C4-2B (cell line): ENCODE data around the gene PALLD.

Experiments used
- H3K27ac ChIP-seq: fragments of 450-650 bp; 2 replicates; pipeline ENCODE4 v1.5.1; 2017
- ZFX ChIP-seq: fragments of 450-650 bp; IDR thresholded peaks from 2 replicates; pipeline ENCODE4 v1.6.1; 2017
- TF ChIP-seq, protein P1 (sequence below): fragments of 450-650 bp; conservative IDR thresholded peaks from 2 replicates; pipeline ENCODE4 v1.5.1; 2017; ENCODE audit warnings: mild to moderate bottlenecking

PALLD gene

DNA sequence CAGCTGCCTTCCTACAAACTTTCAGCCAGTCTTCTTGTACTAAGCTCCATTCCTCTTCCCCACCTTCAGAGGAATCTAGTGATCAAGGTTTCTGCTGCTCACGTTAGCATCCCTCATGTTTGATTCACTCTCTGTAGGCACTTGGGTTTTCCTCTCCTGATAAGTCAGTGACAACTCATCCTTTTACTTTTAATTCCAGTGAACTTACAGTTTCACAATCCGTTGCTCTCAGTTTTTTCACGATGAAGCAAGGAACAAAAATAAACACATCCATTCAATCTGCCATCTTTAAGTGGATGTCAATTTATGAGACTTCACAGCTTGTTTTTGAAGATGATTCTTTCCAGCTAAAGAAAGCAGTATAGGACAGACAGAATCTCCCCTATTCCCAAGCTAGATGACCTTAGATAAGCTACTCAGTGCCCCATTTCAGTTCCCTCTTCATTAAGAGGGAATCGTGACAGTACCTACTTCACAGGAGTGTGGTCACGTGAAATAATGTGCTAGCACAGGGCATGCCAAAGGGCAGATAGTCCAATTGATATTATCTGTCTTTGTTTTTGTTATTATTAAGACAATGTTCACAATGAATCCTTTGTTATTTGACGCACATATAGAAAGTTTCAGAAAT, 234.3 kb downstream of the PALLD start:
- H3K27ac ChIP-seq = no peak overlapping the region
- TF ChIP-seq, protein P1, sequence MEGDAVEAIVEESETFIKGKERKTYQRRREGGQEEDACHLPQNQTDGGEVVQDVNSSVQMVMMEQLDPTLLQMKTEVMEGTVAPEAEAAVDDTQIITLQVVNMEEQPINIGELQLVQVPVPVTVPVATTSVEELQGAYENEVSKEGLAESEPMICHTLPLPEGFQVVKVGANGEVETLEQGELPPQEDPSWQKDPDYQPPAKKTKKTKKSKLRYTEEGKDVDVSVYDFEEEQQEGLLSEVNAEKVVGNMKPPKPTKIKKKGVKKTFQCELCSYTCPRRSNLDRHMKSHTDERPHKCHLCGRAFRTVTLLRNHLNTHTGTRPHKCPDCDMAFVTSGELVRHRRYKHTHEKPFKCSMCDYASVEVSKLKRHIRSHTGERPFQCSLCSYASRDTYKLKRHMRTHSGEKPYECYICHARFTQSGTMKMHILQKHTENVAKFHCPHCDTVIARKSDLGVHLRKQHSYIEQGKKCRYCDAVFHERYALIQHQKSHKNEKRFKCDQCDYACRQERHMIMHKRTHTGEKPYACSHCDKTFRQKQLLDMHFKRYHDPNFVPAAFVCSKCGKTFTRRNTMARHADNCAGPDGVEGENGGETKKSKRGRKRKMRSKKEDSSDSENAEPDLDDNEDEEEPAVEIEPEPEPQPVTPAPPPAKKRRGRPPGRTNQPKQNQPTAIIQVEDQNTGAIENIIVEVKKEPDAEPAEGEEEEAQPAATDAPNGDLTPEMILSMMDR = no peak
- TF ChIP-seq ZFX = no peak

DNA sequence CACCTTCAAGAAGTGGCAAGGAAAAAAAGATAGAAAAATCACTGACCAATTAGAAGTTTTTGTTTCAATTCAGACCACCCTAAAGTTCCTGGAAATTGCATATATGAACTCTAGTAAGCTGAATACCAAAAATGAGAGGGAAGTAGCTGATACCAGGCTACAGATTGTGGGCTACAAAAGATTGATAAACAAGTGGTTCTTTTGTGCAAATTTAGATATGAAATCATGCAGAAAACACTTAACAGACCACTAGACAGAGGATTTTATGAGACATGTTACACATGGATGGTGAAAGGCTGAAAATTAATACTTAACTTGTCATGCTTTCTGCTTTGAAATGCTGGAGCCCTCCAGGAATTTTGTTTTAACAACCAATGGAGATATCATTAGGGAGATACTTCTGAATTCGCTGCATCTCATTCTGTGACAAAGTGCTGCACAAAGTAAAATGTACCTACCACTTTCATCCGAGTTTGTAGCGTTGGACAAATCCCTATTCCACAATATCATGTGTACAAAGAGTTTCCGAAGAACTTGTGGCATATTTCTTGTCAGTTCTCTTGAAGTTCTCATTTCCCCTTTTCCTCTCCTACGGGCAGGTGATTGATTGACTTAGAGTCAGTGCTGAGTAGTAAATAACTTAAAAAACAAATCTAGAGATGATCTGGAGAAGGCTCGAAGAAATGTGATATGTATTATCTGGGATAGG, 235.0 kb downstream of the PALLD start:
- no peak overlapping the region for H3K27ac ChIP-seq
- TF ChIP-seq ZFX = no peak
- TF ChIP-seq, protein P1 = no peak

DNA sequence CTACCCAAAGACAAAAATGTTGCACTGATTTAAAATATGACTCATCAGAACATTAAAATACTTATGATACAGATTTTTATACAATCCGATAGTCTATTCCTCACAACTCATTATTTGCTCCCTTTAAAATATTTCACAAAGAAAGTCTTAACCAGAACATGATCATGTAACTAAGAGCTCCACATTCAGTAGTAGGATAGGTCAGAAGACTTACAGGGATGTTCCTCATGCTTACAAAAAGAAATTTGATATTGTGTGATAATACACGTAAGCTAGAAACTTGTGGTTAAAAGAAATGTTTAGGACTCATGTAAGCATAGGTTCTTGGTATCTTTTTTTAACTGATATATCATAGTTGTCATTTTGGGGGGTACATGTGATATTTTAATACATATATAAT, 235.9 kb downstream of the PALLD start:
- no peak for TF ChIP-seq ZFX
- TF ChIP-seq, protein P1 = no peak
- no peak overlapping the region for H3K27ac ChIP-seq

DNA sequence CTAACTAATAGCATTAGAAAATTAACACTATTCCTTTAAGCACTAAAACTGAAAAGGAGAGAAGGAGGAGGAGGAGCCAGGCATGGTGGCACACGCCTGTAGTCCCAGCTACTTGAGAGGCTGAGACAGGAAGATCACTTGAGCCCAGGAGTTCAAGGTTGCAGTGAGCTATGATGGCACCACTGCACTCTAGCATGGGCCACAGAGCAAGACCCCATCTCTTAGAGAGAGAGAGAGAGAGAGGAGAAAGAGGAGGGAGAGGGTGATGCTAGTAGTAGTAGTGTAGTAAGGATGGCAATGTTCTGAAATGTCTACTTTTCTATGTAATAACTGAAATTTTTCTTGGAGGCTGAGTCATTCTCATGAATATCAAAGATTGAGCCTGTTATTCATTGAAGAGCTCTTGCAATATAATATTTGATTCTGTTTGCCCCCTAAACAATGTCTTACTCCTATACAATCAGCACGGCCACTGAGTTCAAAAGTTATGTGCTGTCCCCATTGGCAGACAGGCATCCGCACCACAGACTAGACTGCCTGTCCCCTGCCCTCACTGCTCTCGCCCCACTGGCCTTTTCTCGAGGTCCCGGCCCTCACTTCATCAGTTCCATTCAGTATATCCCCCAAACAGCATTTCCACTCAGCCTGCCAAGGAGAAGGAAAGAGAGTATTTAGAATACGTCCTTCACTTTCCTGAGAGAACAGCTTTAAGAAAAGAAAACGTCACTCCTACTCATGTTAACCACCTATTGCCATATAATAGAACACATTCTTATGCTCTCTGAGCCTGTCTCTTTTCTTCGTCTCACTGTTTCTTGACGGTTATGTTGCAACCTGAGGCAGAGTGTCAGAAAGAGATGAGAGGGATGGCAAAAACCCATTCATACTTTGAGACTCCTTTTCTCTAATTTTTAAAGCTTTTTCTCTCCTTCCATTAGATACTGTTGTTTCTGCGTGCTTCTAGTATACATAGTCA, 238.1 kb downstream of the PALLD start:
- no peak overlapping the region for H3K27ac ChIP-seq
- TF ChIP-seq, protein P1 = no peak
- no peak for TF ChIP-seq ZFX

DNA sequence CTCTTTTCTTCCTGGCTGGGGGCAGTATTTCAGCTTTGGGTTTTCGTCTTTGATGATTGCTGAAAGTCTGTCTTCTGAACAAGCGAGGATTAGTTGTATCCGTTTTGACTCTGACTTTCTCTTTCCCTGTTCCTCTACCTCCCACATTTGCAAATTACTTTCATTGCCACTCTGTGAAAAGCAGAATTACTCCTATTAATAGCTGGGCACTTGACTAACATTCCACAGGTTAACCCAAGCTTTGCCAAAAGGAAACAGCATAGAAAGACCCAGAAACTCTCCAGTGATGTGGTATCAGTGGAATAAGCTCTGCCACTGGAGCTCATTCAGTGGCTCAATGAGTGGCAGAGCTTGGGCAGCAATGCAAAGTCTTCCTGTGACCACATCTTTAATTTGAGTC, 238.9 kb downstream of the PALLD start:
- no peak for TF ChIP-seq ZFX
- TF ChIP-seq, protein P1 = no peak
- no peak overlapping the region for H3K27ac ChIP-seq

DNA sequence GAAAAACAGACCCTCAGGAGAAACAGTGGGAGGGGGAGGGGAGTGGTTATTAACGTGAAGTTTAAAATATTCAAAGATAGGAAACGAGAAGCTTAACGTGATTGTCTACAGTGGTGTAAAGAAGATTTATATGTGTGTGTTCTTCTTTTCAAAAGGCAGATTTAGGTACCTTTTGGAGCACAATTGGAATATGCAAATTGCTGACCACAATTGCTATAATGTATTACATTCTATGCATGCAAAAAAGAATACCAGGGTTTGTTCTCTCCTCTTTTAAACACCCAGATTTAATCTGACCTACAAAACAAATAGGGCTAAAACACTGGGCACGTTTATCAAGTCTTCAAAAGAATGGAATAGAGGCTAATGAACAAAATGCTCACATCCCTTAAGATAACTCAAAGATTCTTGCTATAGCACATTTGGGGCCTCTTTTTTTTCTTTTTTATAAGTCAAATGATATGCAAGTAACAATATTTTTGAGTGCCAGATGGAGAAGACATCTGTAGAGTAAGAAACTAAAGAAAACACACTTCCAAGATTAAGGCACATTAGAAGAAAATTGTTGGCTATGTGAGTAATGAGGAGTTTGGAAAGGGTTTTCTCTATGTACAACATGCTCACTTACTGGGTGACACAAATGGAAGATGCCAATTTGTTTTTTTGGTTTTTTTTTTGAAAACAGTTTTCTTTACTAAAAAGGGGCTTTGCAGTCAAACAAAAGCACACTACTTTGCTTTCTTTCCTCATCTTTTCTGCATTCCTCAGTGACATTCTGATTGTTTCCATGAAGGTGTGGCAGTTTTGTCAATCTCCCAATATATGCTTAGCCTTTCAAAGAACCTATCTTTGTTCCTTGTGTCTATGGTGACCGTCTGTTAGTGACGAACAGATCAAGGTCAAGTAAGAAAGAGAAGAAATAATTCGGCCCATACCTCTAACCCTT, 240.3 kb downstream of the PALLD start:
- TF ChIP-seq ZFX = no peak
- TF ChIP-seq, protein P1 = no peak
- H3K27ac ChIP-seq = no peak overlapping the region
